A673 (cell line): ENCODE results near the gene APAF1. TPM values are rescaled to one million over a fixed set of nuclear protein-coding genes. Genes with fewer than 3 reads are reported as not detected.

Source experiments
- BruUV-seq: library from RNA; stranded (reverse); fragments of 400-500 nt; replicated peaks from 2 replicates; lab custom pipeline; 2021; lab: Mats Ljungman, UMichigan
- CTCF ChIA-PET: fragments of 300-600 bp; sonication (Branson Sonifier 250); formaldehyde crosslinking; loops from one replicate; lab custom pipeline; 2022; ENCODE audit warnings: antibody characterized with exemption; lab: Charles Lee
- POLR2A ChIA-PET: fragments of 300-600 bp; sonication (Branson Sonifier 250); formaldehyde crosslinking; loops from one replicate; lab custom pipeline; 2022; ENCODE audit warnings: antibody characterized with exemption; ENCODE audit not compliant: low non-redundant PET; lab: Charles Lee
- DNase-seq: peaks from one replicate; pipeline ENCODE4 v3.0.0-alpha.2; 2015; ENCODE audit warnings: low spot score
- H3K27ac ChIP-seq: fragments of 200-600 bp; sonication (generic); 2 replicates; pipeline ENCODE4 v1.5.1; 2016; ENCODE audit warnings: mixed run types, low read depth, mild to moderate bottlenecking, mixed read lengths, antibody characterized with exemption, low read length; ENCODE audit not compliant: poor library complexity, severe bottlenecking
- H3K27me3 ChIP-seq: fragments of 200-600 bp; sonication (generic); replicated peaks from 2 replicates; pipeline ENCODE4 v1.6.1; 2017; ENCODE audit warnings: mixed run types, low read depth, mild to moderate bottlenecking, mixed read lengths, antibody characterized with exemption, low read length; ENCODE audit not compliant: insufficient read depth, poor library complexity
- H3K36me3 ChIP-seq: fragments of 200-600 bp; sonication (generic); 2 replicates; pipeline ENCODE4 v1.6.1; 2016; ENCODE audit warnings: mixed run types, mild to moderate bottlenecking, mixed read lengths, antibody characterized with exemption, low read length; ENCODE audit not compliant: insufficient read depth, poor library complexity, severe bottlenecking
- H3K4me1 ChIP-seq: fragments of 200-600 bp; sonication (generic); 2 replicates; pipeline ENCODE4 v1.6.1; 2017; ENCODE audit warnings: mixed run types, mild to moderate bottlenecking, mixed read lengths, antibody characterized with exemption, low read length; ENCODE audit not compliant: insufficient read depth, poor library complexity, severe bottlenecking
- H3K4me3 ChIP-seq: fragments of 200-600 bp; sonication (generic); 2 replicates; pipeline ENCODE4 v1.5.1; 2016; ENCODE audit warnings: low read depth, mixed run types, mild to moderate bottlenecking, mixed read lengths, low read length; ENCODE audit not compliant: poor library complexity, severe bottlenecking
- H3K9me3 ChIP-seq: fragments of 200-600 bp; sonication (generic); 2 replicates; pipeline ENCODE4 v1.6.1; 2016; ENCODE audit warnings: mixed run types, low read depth, mild to moderate bottlenecking, mixed read lengths, antibody characterized with exemption, low read length; ENCODE audit not compliant: poor library complexity, severe bottlenecking
- CTCF ChIP-seq: fragments of 300-800, 200-600 bp; sonication (generic); conservative IDR thresholded peaks from 2 replicates; pipeline ENCODE4 v1.5.1; 2017; ENCODE audit warnings: low read depth, mild to moderate bottlenecking, antibody characterized with exemption, low read length, moderate library complexity, mixed read lengths
- EZH2 ChIP-seq: fragments of 200-600 bp; sonication (generic); IDR thresholded peaks from 2 replicates; pipeline ENCODE4 v1.6.1; 2017; ENCODE audit warnings: borderline replicate concordance, low read depth, mild to moderate bottlenecking, mixed read lengths, antibody characterized with exemption, low read length; ENCODE audit not compliant: poor library complexity, severe bottlenecking
- intact Hi-C: fragments of 100-400 bp; cut with micrococcal nuclease; formaldehyde crosslinking; loops from one replicate; pipeline ENCODE4 v1.10.0; 2022; ENCODE audit not compliant: unreplicated experiment
- total RNA-seq: library from RNA; stranded (reverse); gene quantifications from 2 replicates; pipeline ENCODE4 v1.2.3, GENCODE V29; 2021

APAF1 gene
- total RNA-seq, 1 experiment from 2014 or later, result 24.2 TPM

- POLR2A ChIA-PET, result interaction anchor here (0.6 kb wide), 1 partner anchor 118 kb away, joined by 14 read pairs; no protein-coding TSS in a partner anchor
- Histone ChIP-seq H3K27me3 (no peaks in the 10 kb centered on the region), H3K27ac (no peak overlapping the region), H3K4me1 (no peaks in the 10 kb centered on the region), H3K9me3 (no peaks in the 10 kb centered on the region), H3K36me3 (no peaks in the 10 kb centered on the region), H3K4me3 (no peak overlapping the region)
- no peak for TF ChIP-seq EZH2
- no peak for TF ChIP-seq CTCF
- no TSS peak for BruUV-seq
- no peak for DNase-seq
- intact Hi-C loops, result no loop called here
- CTCF ChIA-PET, result interaction anchor here (0.6 kb wide), 1 partner anchor 28 kb away, joined by 3 read pairs; no protein-coding TSS in a partner anchor
These were observed 124.0 kb downstream of the APAF1 start for GRCh38 chr12:98769068-98769467.

DNA sequence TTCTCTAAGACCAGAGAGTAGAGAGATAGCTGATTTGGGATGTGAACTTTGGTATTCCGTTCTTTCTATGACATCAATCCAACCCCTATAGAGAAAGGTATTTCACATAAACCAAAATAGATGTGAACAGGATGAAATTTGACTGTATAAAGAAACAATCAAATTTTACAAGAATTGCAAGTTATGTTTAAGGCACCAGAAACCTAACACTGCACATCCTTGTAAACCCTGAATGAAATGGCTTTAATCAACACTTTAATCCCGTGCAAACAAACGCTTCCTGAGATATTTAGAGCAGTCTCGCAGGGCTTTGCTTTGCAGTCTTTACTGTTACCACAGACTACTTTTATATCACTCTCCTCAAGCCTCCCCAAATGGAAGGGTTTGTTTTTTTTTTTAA lies 125.1 kb downstream of the APAF1 start:
- Histone ChIP-seq H3K27me3 (no peaks in the 10 kb centered on the region), H3K27ac (no peak overlapping the region), H3K4me1 (no peaks in the 10 kb centered on the region), H3K4me3 (no peak overlapping the region), H3K9me3 (no peaks in the 10 kb centered on the region), H3K36me3 (no peaks in the 10 kb centered on the region)
- intact Hi-C loops, result no loop called here
- CTCF ChIA-PET, result interaction anchor here (0.7 kb wide), 1 partner anchor 30 kb away, joined by 3 read pairs; no protein-coding TSS in a partner anchor
- BruUV-seq, result no TSS peak
- TF ChIP-seq EZH2, result no peak
- POLR2A ChIA-PET, result no interaction called here
- no peak for DNase-seq

DNA sequence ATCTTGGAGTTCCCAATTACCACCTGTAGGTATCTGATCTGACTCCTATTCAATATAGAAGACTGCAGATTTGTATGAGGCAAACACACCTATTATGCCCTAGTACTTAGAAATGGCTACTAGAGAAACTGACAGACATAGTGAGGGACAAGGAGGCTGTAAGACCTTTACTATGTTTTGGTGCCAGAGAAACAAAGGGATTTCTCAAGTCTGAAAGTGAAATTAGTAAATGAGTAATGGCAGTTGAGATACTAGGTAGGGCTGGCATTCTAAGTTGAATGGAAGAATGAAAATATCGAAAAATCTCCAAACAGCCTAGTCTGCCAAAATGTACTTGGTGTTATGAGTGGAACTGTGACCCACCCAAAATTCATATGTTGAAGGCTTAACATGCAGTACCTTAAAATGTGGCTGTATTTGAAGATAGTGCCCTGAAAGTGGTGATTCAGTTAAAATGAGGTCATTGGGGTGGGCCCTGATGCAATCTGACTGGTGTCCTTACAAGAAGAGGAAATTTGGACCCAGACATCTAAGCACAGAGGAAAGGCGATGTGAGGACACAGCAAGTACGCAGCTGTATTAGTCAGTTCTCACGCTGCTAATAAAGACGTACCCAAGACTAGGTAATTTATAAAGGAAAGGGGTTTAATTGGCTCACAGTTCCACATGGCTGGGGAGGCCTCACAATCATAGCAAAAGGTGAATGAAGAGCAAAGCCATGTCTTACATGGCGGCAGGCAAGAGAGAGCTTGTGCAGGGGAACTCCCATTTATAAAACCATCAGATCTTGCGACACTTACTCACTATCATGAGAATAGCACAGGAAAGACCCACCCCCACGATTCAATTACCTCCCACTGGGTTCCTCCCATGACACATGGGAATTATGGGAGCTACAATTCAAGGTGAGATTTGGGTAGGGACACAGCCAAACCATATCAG lies 127.0 kb downstream of the APAF1 start:
- ChIA-PET POLR2A (no interaction called here), CTCF (no interaction called here)
- Histone ChIP-seq H3K4me1 (no peaks in the 10 kb centered on the region), H3K27ac (no peak overlapping the region), H3K4me3 (no peak overlapping the region), H3K9me3 (no peaks in the 10 kb centered on the region), H3K36me3 (no peaks in the 10 kb centered on the region), H3K27me3 (no peaks in the 10 kb centered on the region)
- intact Hi-C loops, result no loop called here
- TF ChIP-seq CTCF (no peak), EZH2 (no peak)
- BruUV-seq, result no TSS peak
- DNase-seq, result no peak
